ENCODE results near the gene ACKR2. TPM values are rescaled to one million over a fixed set of nuclear protein-coding genes. Genes with fewer than 3 reads are reported as not detected.
"Not testable (repeated sequence)": the region's sequence is repeated elsewhere in the genome, so short reads cannot be mapped to it uniquely, and the experiment has no call there.

The ACKR2 gene
- polyA plus RNA-seq, 3 donors = 1.8 to 2.0 (median 1.9) TPM

GRCh38 chr3:42801048-42801620, 8.1 kb upstream of the ACKR2 start:
- no peak for DNase-seq (ENCODE audit: low read depth in 3 of 3, low spot score in 2 of 3)

DNA sequence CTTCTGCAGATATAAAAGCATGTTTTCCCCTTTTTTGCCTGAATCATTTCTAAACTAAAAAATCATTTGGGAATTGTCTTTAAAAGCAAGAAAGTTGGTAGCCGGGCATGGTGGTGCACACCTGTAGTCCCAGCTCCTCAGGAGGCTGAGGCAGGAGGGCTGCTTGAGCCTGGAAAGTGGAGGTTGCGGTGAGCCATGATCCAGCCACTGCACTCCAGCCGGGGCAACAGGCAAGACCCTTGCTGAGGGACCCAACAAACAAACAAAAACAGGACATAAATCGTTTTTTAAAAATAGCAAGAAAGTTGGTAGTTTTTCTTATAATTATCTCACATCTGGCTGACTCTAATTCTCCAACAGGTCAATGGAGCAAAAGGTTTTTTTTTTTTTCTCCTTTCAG, 7.5 kb upstream of the ACKR2 start:
- no peak for DNase-seq (ENCODE audit: low read depth in 3 of 3, low spot score in 2 of 3)

GRCh38 chr3:42802876-42803413, 6.3 kb upstream of the ACKR2 start:
- DNase-seq (ENCODE audit: low read depth in 3 of 3, low spot score in 2 of 3) = no peak

- DNase-seq (ENCODE audit: low read depth in 3 of 3, low spot score in 2 of 3) = peak in 2 of 3 donors; percentile 49 to 69
Measured at GRCh38 chr3:42803414-42804105, 5.7 kb upstream of the ACKR2 start.

- DNase-seq (ENCODE audit: low read depth in 3 of 3, low spot score in 2 of 3) = peak; percentile 81 to 92 (median 86)
Measured at GRCh38 chr3:42804106-42804830, 5.0 kb upstream of the ACKR2 start, which contains the start of gene HIGD1A. Gene HIGD1A, minus strand, starts transcription at chr3:42804490. Its CDS starts 10,237 bp downstream, at chr3:42794253.

GRCh38 chr3:42804831-42805132, 4.5 kb upstream of the ACKR2 start:
- no peak for DNase-seq (ENCODE audit: low read depth in 3 of 3, low spot score in 2 of 3)

GRCh38 chr3:42805141-42805821, 4.0 kb upstream of the ACKR2 start:
- DNase-seq (ENCODE audit: low read depth in 3 of 3, low spot score in 2 of 3) = peak in 1 of 3 donors; percentile 25

DNA sequence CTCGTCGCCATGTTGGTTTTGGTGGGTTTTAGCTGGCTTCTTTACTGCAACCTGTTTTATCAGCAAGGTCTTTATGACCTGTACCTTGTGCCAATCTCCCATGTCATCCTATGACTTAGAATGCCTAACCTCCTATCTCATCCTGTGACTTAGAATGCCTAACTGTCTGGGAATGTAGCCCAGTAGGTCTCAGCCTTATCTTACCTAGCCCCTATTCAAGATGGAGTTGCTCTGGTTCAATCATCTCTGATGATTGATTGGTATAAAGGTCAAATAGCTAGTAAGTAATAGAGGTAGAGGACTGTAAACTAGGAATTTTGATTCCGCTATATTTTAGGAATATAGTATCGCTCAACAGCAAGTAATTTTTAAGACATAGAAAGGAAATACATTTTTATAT, 1.3 kb upstream of the ACKR2 start:
- no peak for DNase-seq (ENCODE audit: low read depth in 3 of 3, low spot score in 2 of 3)

DNA sequence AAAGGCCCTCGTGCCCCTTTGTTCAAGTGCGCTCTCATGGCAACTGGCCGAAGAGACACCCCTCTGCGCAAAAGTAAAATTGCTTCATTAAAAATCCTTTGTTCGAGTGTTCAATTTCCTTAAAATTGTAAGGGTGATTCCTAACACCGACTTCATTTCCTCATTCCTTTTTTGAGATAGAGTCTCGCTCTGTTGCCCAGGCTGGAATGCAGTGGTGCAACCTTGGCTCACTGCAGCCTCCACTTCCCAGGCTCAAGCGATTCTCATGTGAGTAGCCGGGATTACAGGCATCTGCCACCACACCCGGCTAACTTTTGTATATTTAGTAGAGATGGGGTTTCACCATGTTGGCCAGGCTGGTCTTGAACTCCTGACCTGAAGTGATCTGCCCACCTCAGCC, 1.5 kb downstream of the ACKR2 start:
- DNase-seq (ENCODE audit: low read depth in 3 of 3, low spot score in 2 of 3) = not testable (repeated sequence)

GRCh38 chr3:42811118-42811883, 2.1 kb downstream of the ACKR2 start:
- not testable (repeated sequence) for DNase-seq (ENCODE audit: low read depth in 3 of 3, low spot score in 2 of 3)

DNA sequence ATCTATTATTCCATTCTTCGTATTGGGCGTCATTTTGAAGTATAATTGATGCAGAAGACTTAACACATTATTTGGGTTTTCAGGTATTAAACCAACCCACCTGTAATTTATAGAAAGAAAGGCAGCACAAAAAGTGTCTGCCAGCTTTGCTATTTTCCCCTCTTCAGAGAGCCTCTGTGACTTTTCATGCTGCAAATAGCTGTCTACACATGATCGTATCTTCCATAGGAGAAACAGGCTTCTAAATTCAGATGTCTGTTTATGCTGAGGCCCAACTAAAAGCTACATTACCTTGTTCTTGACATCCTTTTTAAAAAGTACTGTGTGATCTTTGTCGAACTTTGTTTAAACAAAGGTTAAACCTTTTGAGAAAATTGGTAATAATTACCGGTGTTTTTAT, 5.0 kb downstream of the ACKR2 start:
- DNase-seq (ENCODE audit: low read depth in 3 of 3, low spot score in 2 of 3) = no peak

DNA sequence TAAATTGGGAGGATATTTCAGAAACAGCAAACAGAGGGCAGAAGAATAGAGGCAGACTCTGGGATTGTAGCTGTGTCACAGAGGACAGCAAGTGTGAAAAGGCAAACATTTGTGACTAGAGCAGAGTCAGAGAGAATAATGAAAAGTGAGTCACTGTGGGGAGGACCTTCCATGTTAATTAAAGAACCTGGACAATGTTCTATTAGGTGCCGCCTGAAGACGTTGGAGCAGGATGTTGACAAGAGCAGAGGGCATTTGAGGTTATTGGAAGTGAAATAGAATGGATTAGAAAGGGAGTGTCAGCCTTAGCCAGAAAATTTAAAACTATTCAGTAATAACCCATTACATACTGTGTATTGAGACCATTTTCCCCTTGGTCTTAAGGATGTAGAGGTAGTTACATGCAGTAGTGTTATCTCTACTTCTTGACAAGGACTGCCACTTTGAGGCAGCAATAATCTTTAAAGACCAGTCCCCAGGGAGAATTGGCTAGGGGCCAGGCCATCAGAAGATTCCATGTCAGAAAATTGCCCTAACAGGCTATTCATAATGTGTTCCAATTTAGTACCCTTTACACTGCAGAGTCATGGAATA, 5.8 kb downstream of the ACKR2 start:
- no peak for DNase-seq (ENCODE audit: low read depth in 3 of 3, low spot score in 2 of 3)

DNA sequence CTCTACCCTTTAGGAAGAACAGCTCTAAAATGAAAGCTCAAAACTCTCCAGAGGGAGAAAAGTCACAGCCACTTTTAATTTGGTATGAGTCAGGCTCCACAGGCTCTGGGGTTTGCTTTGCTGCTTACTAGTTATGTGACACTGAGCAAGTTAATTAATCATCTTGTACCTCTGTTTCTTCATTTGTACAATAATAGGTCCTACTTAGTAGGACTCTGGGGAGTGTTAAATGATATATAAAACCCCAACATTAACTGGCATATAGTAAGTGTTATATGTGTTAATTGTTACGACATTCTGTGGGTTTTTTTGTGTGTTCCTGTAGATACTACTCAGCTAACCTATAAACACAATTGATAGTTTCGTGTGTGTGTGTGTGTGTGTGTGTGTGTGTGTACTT, 6.6 kb downstream of the ACKR2 start:
- DNase-seq (ENCODE audit: low read depth in 3 of 3, low spot score in 2 of 3) = no peak

GRCh38 chr3:42819351-42819965, 10.2 kb downstream of the ACKR2 start:
- DNase-seq (ENCODE audit: low read depth in 3 of 3, low spot score in 2 of 3) = no peak

DNA sequence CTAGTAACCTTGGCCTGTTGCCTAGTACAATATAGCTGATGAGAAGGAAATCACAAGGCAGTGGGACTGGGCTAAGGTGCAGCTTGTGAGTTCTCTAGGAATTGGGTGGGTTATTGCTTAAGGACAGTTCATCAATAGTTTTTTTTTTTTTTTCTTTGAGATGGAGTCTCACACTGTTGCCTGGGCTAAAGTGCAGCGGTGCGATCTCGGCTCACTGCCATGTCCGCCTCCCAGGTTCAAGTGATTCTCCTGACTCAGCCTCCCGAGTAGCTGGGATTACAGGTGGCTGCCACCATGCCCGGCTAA, 11.5 kb downstream of the ACKR2 start:
- no peak for DNase-seq (ENCODE audit: low read depth in 3 of 3, low spot score in 2 of 3)

DNA sequence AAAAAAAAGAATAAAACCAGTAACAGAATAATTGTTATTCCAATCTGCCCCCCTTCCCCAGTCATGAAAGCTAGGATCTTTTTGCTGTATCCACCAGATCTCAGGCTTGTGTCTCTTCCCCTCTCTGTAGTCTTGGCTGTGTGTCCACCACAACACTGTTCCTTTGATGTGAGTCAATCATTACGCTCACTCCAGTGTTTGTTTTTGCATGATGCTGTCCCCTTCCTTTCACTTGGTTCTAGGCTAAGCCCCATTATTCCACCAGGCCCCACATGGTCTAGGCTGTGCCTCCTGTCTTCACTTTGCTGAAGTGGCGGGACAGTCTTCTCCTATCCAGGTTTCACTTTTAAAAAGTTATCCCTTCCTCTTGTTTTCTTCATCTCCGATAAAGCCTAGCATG, 13.6 kb downstream of the ACKR2 start:
- no peak for DNase-seq (ENCODE audit: low read depth in 3 of 3, low spot score in 2 of 3)

GRCh38 chr3:42823351-42823750, 14.1 kb downstream of the ACKR2 start:
- no peak for DNase-seq (ENCODE audit: low read depth in 3 of 3, low spot score in 2 of 3)

DNA sequence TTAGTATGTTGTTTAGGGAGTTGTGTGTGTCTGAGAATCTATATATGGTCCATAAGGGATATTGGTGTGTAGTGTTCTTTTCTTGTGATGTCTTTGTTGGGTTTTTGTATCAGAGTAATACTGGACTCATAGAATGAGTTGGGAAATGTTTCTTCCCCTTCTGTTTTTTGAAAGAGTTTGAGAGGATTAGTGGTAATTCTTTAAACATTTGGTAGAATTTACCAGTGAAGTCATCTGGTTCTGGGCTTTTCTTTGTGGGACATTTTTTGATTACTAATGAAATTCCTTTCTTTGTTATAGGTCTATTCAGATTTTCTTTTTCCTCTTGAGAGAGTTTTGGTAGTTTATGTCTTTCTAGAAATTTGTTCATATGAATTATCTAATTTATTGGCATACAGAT, 16.9 kb downstream of the ACKR2 start:
- no peak for DNase-seq (ENCODE audit: low read depth in 3 of 3, low spot score in 2 of 3)

- DNase-seq (ENCODE audit: low read depth in 3 of 3, low spot score in 2 of 3) = no peak
Measured at GRCh38 chr3:42827023-42827422, 17.8 kb downstream of the ACKR2 start.

DNA sequence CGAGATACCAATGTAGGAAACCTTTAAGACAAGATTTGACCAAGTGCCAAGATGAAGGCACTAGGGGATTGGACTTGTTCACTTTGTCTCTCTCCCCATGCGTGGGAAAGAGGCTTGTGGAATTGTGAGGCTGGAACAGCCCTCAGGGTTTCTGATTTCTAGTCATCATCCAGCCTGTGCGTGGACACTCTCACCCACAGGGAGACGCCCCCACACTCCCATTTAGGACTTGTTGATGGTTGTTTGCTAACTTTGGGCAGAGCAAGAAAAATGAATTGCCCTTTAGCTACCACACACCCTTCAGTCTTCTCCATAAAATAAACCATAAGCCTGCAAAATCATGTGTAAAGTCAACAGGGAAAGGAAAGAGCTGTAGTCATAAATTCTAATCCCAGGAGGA, 18.4 kb downstream of the ACKR2 start:
- DNase-seq (ENCODE audit: low read depth in 3 of 3, low spot score in 2 of 3) = no peak
